ENCODE measurements around the gene SYT2. TPM values are rescaled to one million over a fixed set of nuclear protein-coding genes. Genes with fewer than 3 reads are reported as not detected.
"Not testable (repeated sequence)": the region's sequence is repeated elsewhere in the genome, so short reads cannot be mapped to it uniquely, and the experiment has no call there.

SYT2 gene
- total RNA-seq, 1 donor from 2014 or later: not detected

DNA sequence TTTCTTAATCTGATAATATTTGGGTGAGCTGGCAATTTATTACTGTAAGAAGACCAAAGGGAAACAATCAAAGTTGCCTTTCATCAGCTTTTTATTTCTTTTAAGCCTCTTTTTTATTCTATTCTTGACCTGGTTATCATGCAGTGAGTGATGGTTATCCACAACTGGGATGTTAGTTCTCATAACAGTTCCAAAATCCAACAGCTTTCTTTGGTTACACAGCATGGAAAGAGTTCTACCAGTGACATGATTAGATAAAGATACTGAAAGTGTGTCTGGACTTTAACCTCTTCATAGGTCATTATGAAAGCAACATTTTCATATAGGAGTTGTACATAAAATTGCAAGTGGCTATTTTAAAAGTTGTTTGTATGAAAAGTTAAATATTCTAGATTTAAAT lies 163.0 kb downstream of the SYT2 start:
- no peak for DNase-seq (ENCODE audit: low read depth in 2 of 2)

DNA sequence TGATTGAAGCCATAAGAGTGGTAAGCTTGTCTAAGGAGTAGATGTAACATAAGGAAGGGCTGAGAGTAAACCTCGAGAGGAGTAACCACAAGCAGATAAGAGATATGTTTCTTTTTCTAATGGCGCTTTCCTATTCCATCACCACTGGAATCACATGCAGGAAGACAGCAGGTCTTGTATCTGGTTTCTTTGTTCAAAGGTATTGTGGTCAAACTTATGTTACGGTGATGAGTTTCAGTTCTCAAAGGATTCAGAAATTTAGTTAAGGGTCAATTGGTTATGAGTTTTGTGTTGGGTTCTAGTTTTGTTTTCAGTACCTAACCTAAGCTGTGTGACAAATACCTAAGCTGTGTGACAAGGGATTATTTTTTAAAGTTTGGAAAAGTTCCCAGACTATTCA lies 163.5 kb downstream of the SYT2 start:
- DNase-seq (ENCODE audit: low read depth in 2 of 2): not testable (repeated sequence)

DNA sequence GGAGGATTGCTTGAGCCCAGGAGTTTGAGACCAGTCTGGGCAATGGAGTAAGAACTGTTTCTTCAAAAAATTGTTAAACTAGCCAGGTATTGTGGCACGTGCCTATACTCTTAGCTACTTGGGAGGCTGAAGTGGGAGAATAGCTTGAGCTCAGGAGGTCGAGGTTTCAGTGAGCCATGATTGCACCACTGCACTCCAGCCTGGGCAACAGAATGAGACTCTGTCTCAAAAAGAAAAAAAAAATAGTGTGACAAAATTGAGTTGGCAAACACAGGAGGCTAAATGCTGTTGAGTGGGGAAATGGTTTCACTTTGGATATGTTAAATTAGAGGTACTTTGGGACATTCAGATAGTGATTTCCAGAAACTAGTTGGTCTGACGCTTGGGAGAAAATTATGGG lies 163.9 kb downstream of the SYT2 start:
- DNase-seq (ENCODE audit: low read depth in 2 of 2): not testable (repeated sequence)

GRCh38 chr1:202545647-202546303 lies 164.5 kb downstream of the SYT2 start:
- DNase-seq (ENCODE audit: low read depth in 2 of 2): not testable (repeated sequence)

DNA sequence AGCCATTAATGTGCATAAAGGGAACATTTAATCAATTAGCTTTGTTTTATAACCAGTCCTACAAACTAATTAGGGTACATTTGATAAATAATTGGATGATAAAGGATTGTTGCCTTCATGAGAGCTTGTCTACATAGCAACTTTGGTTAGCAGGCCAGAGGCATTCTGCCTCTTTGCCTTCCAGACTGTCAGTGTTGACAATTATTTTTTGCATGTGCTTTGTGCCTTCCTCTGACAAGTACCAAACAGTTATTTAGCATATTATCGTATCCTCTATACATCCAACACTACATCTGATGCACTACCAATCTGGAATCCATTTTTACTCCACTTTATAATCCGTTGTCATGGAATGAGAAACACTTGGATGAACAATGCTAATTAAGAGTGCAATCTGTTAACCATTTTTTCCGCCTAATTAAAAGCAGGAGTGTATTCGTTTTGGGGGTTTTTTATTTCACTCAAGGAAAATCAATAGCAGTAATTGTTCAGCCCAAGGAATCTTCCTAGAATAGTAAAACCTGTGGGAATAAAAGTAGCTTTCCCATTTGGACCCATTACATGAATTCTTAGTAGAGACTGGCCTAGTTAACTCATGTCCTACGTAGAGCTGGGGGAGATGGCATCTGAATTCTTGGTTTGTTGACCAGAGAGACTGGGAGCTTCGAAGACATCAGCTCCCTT lies 165.3 kb downstream of the SYT2 start:
- not testable (repeated sequence) for DNase-seq (ENCODE audit: low read depth in 2 of 2)

- DNase-seq (ENCODE audit: low read depth in 2 of 2): not testable (repeated sequence)
These were observed 166.7 kb downstream of the SYT2 start for GRCh38 chr1:202543537-202543936.

DNA sequence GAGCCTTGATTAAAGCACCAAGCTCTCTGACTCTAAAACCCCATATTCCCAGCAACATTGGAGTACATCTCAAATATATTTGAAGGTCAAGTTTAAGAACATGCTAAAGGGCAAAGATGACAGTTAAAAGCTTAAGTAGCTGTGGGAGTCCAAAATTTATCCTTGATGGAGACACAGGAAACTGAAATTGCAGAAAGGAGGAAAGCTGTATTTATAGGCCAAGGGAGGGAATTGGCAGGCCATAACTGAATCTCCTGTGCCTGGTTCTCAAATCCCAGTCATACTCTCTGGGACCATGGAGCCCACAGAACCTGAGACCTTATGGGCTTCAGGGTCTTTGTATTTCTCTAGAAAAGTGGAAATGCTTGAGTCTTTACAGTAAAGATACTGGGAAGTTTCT lies 167.8 kb downstream of the SYT2 start:
- not testable (repeated sequence) for DNase-seq (ENCODE audit: low read depth in 2 of 2)

- DNase-seq (ENCODE audit: low read depth in 2 of 2): not testable (repeated sequence)
These were observed 169.4 kb downstream of the SYT2 start for GRCh38 chr1:202540858-202541257.

Other genes starting within 250 kb of the SYT2 start
- 46.1 and 67.4 TPM in 2 replicates for gene KDM5B, start 98.0 kb upstream of the SYT2 start, total RNA-seq
- gene PCAT6, start 100.5 kb upstream of the SYT2 start, total RNA-seq: 0.13 and 0.25 TPM in 2 replicates
- gene RABIF, start 178.7 kb upstream of the SYT2 start, total RNA-seq: 8.5 and 10.5 TPM in 2 replicates
- 20.5 and 22.6 TPM in 2 replicates for gene KLHL12, start 216.8 kb upstream of the SYT2 start, total RNA-seq
- gene ADIPOR1, start 247.9 kb upstream of the SYT2 start, total RNA-seq: 78.8 and 113 TPM in 2 replicates